Measurements from ENCODE around the gene BPIFB6.

GRCh38 chr20:33005908-33006775 is 25.3 kb upstream of the BPIFB6 start:
- TF ChIP-seq CTCF (conservative IDR thresholded peaks at IDR 0.05) (no peak), EZH2 (IDR thresholded peaks at IDR 0.05; ENCODE audit: low read depth) (no peak)
